Sigmoid colon (tissue), 4 donors: Measurements from ENCODE around the gene DUS1L.

Source experiments
- CTCF ChIP-seq, 4 experiments: fragments of 450-650 bp in 3 of 4; fragments of 200-600 bp in 1 of 4; IDR thresholded peaks; one replicate each; pipeline ENCODE4 v1.5.1; 2016 to 2019; ENCODE audit warnings: antibody characterized with exemption in 4 of 4, mild to moderate bottlenecking in 3 of 4, moderate library complexity in 2 of 4
- EP300 ChIP-seq, 4 donors: sonication (generic); formaldehyde crosslinking; IDR thresholded peaks; one replicate each; pipeline ENCODE4 v1.6.1; 2017; ENCODE audit warnings: antibody characterized with exemption in 4 of 4

- TF ChIP-seq CTCF (IDR thresholded peaks at IDR 0.05): no peak
- TF ChIP-seq EP300 (IDR thresholded peaks at IDR 0.05): no peak
Measured at GRCh38 chr17:82113941-82114340, 48.3 kb upstream of the DUS1L start.
